Measurements from ENCODE around the gene SLC1A3. TPM values are rescaled to one million over a fixed set of nuclear protein-coding genes. Genes with fewer than 3 reads are reported as not detected.

SLC1A3 gene
- 0.33 and 0.34 TPM in 2 replicates for total RNA-seq

DNA sequence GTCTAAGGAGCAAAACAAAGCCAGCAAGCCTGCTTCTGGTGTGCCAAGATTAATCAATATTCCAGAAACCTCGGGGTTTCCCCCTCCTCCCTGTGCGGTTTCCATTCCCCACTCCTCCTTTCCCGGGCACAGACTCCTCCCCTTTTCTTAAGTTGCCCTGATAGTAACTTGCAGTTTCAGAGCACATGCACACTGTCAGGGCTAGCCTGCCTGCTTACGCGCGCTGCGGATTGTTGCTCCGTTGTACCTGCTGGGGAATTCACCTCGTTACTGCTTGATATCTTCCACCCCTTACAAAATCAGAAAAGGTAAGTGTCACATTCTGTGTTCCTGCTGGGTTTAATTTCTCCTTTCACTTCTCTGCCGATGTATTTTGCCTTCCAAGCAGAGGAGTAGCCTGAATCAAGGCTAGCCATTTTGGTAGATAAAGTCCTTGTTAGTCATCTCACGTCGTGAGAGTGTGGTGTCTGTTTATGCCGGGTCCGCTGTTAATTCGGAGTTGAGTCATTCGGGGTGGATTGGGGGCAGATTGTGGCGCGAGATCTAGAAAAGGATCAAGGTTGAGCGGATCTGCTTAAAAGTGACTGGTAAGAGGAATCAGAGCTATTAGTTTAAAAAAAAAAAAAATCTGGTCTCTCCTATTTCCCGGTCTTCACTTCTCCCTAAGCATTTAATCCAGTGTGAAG is at the start of gene SLC1A3:
TSS of gene SLC1A3 (plus strand) at position 179 of the 686 bp plus-strand sequence. CDS start 1,818 bp downstream, outside the sequence.

